HepG2 (cell line): ENCODE measurements around the gene PACS1.

ENCODE experiments used
- CTCF ChIP-seq: sonication (generic); formaldehyde crosslinking; IDR thresholded peaks from 2 replicates; pipeline ENCODE4 v1.5.0; 2020; ENCODE audit warnings: mild to moderate bottlenecking, missing genetic modification reagents, moderate library complexity
- NRL ChIP-seq: sonication (generic); formaldehyde crosslinking; IDR thresholded peaks from 2 replicates; pipeline ENCODE4 v1.5.0; 2020; ENCODE audit warnings: missing genetic modification reagents, mild to moderate bottlenecking, moderate library complexity, borderline replicate concordance
- TF ChIP-seq, protein P1 (sequence below): fragments of 450-650 bp; IDR thresholded peaks from 2 replicates; pipeline ENCODE4 v1.6.1; 2016

GRCh38 chr11:66247295-66247694, 177.2 kb downstream of the PACS1 start:
- TF ChIP-seq CTCF (CRISPR knock-in tag) (no peak), NRL (CRISPR knock-in tag) (no peak)
- TF ChIP-seq, protein P1, sequence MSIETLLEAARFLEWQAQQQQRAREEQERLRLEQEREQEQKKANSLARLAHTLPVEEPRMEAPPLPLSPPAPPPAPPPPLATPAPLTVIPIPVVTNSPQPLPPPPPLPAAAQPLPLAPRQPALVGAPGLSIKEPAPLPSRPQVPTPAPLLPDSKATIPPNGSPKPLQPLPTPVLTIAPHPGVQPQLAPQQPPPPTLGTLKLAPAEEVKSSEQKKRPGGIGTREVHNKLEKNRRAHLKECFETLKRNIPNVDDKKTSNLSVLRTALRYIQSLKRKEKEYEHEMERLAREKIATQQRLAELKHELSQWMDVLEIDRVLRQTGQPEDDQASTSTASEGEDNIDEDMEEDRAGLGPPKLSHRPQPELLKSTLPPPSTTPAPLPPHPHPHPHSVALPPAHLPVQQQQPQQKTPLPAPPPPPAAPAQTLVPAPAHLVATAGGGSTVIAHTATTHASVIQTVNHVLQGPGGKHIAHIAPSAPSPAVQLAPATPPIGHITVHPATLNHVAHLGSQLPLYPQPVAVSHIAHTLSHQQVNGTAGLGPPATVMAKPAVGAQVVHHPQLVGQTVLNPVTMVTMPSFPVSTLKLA: no peak
